ENCODE data around the gene IFI27L2. TPM values are rescaled to one million over a fixed set of nuclear protein-coding genes. Genes with fewer than 3 reads are reported as not detected.

The IFI27L2 gene
- polyA plus RNA-seq, 1 of the 3 experiments (the other 2 are of a cell fraction) = 200 TPM

DNA sequence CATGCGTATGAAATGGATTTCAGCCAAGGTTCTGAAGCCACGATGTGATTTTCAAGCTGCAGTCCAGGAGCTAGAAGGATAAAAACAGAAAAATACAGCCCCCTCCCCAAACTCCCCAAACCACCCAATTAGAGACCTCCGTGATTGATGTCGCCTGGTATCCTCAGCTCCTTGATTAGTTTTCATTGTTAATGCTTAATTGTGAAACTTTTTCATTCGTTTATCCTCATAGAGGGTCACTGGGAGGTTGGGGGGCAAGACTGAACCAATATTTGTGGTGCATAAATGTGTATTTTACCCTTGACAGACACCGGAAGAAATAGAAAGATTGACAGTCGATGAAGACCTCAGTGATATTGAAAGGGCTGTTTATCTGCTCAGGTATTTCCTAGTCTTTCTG lies 46.3 kb upstream of the IFI27L2 start:
- 16% methylated on average over 7 of the region's 7 CpGs for WGBS (ENCODE audit: low lambda C conversion rate)
- peak overlapping the region; percentile 86 for H3K4me2 ChIP-seq

DNA sequence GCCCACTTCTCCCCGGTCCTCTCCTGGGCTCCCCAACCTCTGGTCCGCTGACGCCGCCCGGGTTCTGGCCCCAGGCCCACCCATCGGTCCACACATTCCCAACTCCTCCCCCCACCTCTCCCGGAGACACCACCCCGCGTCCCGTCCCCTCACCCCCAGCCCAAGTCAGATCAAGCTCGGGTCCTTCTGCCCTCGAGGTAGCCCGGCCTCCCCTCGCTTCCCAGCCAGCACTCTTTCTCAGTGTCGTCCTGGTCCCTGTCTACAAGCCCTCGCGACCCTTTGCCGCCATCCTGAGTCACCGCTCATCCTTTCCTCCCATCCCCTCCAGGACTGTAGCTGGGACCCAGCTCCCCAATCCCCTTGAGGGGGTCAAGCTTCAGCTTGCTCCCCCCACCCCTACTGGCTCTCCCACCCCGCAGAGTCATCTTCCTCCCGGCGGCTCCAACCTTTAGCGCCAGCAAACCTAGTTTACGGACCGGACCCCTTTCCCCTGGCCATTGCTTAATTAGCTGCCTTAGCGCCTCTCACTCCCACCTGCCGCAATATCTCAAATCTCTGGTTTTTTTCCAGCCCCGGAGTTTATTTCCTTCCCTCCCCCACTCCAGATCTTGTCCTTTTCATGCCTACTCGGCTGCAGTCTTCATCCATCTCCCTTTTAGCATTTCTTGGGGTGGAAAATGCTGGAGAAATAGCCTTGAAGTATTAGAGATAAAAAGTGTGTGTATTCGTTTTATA lies 45.8 kb upstream of the IFI27L2 start:
- ChIA-PET POLR2A (no interaction called here), CTCF (interaction anchor here (2.2 to 3.0 kb wide), 3 partner anchors 39 to 236 kb away, joined by 11 to 14 read pairs (median 11); no protein-coding TSS in a partner anchor)
- Histone ChIP-seq H3K4me1 (ENCODE audit: control insufficient read depth in 1 of 2, insufficient read depth in 2 of 2, low read depth in 1 of 2, low read length in 1 of 2) (peaks cover 9 to 11% of the 10 kb centered on the region in 2 experiments; a peak in 3 of 4 replicates), H3F3A (replicated peaks; ENCODE audit: insufficient read depth) (peaks cover 14% of the 10 kb centered on the region), H3K4me2 (peak overlapping the region; percentile 86), H2AFZ (ENCODE audit: low read depth) (peak overlapping the region; percentile 75; the same call in 1 of the 2 replicates), H3K4me3 (ENCODE audit: low read depth in 2 of 2, low read length in 1 of 2) (peak overlapping the region; percentile 75 to 81), H3K79me2 (ENCODE audit: insufficient read depth) (peaks cover 12% of the 10 kb centered on the region), H3K9me2 (no peaks in the 10 kb centered on the region), H3K9me3 (no peaks in the 10 kb centered on the region), H3K27ac (ENCODE audit: low read depth in 2 of 2, low read length in 1 of 2) (no peak overlapping the region), H3K36me3 (replicated peaks in 1 of 2; ENCODE audit: control insufficient read depth in 1 of 2, insufficient read depth in 2 of 2, low read length in 1 of 2) (no peaks in the 10 kb centered on the region), H3K27me3 (ENCODE audit: insufficient read depth) (no peaks in the 10 kb centered on the region), H3K9ac (peak overlapping the region; percentile 67; the same call in 1 of the 2 replicates), H4K20me1 (ENCODE audit: insufficient read depth) (no peaks in the 10 kb centered on the region)
- 6% methylated on average over 29 of the region's 30 CpGs for WGBS (ENCODE audit: low lambda C conversion rate)
- DNase-seq = peak; percentile 35
- TF ChIP-seq YY1 (IDR thresholded peaks at IDR 0.05; ENCODE audit: low read depth) (no peak), SIN3A (IDR thresholded peaks at IDR 0.05; ENCODE audit: borderline replicate concordance, low read depth, low read length) (no peak)
- TF ChIP-seq, protein P1, sequence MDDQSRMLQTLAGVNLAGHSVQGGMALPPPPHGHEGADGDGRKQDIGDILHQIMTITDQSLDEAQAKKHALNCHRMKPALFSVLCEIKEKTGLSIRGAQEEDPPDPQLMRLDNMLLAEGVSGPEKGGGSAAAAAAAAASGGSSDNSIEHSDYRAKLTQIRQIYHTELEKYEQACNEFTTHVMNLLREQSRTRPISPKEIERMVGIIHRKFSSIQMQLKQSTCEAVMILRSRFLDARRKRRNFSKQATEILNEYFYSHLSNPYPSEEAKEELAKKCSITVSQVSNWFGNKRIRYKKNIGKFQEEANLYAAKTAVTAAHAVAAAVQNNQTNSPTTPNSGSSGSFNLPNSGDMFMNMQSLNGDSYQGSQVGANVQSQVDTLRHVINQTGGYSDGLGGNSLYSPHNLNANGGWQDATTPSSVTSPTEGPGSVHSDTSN (IDR thresholded peaks at IDR 0.05) = no peak

More for the DNA sequence above, 46.3 kb upstream of the IFI27L2 start:
- no peak for DNase-seq
- no peak overlapping the region for H3K27ac ChIP-seq (ENCODE audit: low read depth in 2 of 2, low read length in 1 of 2)
- peak overlapping the region; percentile 75; the same call in 1 of the 2 replicates for H2AFZ ChIP-seq (ENCODE audit: low read depth)
- no peaks in the 10 kb centered on the region for H3K9me2 ChIP-seq
- no peak for TF ChIP-seq FOSL2 (IDR thresholded peaks at IDR 0.05; ENCODE audit: borderline replicate concordance, low read depth)
- TF ChIP-seq TAF1 (IDR thresholded peaks at IDR 0.05; ENCODE audit: borderline replicate concordance, low read depth, low read length) = no peak
- no peak for TF ChIP-seq RAD21 (IDR thresholded peaks at IDR 0.05; ENCODE audit: low read length)
- no peak for TF ChIP-seq GABPA (IDR thresholded peaks at IDR 0.05; ENCODE audit: low read depth)
- TF ChIP-seq GATA2 (CRISPR knock-in tag; IDR thresholded peaks at IDR 0.05) = no peak
- no peak for TF ChIP-seq JUND (IDR thresholded peaks at IDR 0.05)
- TF ChIP-seq NRF1 (IDR thresholded peaks at IDR 0.05; ENCODE audit: low read depth, low read length) = no peak
- no peak for TF ChIP-seq FOXM1 (IDR thresholded peaks at IDR 0.05; ENCODE audit: low read depth)
- TF ChIP-seq ELF1 (IDR thresholded peaks at IDR 0.05) = no peak
- no peaks in the 10 kb centered on the region for H3K9me3 ChIP-seq
- no peaks in the 10 kb centered on the region for H3K27me3 ChIP-seq (ENCODE audit: insufficient read depth)
- CTCF ChIA-PET = interaction anchor here (2.2 to 3.0 kb wide), 3 partner anchors 39 to 236 kb away, joined by 11 to 14 read pairs (median 11); no protein-coding TSS in a partner anchor
- H4K20me1 ChIP-seq (ENCODE audit: insufficient read depth) = no peaks in the 10 kb centered on the region
- H3K9ac ChIP-seq = peak overlapping the region; percentile 67; the same call in 1 of the 2 replicates
- peak overlapping the region; percentile 75 to 81 for H3K4me3 ChIP-seq (ENCODE audit: low read depth in 2 of 2, low read length in 1 of 2)
- H3K4me1 ChIP-seq (ENCODE audit: control insufficient read depth in 1 of 2, insufficient read depth in 2 of 2, low read depth in 1 of 2, low read length in 1 of 2) = peaks cover 8 to 9% of the 10 kb centered on the region in 2 experiments; a peak in 3 of 4 replicates
- peaks cover 14% of the 10 kb centered on the region for H3F3A ChIP-seq (replicated peaks; ENCODE audit: insufficient read depth)
- peaks cover 12% of the 10 kb centered on the region for H3K79me2 ChIP-seq (ENCODE audit: insufficient read depth)
- POLR2A ChIA-PET = no interaction called here
- H3K36me3 ChIP-seq (replicated peaks in 1 of 2; ENCODE audit: control insufficient read depth in 1 of 2, insufficient read depth in 2 of 2, low read length in 1 of 2) = no peaks in the 10 kb centered on the region
